CD8-positive, alpha-beta memory T cell (primary cell): ENCODE results near the gene ZDHHC4. TPM values are rescaled to one million over a fixed set of nuclear protein-coding genes. Genes with fewer than 3 reads are reported as not detected.
"Not testable (repeated sequence)": the region's sequence is repeated elsewhere in the genome, so short reads cannot be mapped to it uniquely, and the experiment has no call there.

Experiments
- CTCF ChIA-PET: fragments of 350-600 bp; sonication (Branson Sonifier 250); formaldehyde crosslinking; loops from one replicate; lab custom pipeline; 2021; ENCODE audit warnings: antibody characterized with exemption; lab: Charles Lee
- POLR2A ChIA-PET: fragments of 350-600 bp; sonication (Branson Sonifier 250); formaldehyde crosslinking; loops from one replicate; lab custom pipeline; 2021; ENCODE audit warnings: antibody characterized with exemption; lab: Charles Lee
- DNase-seq, 5 donors: peaks; one replicate each; pipeline versions ENCODE4 v3.0.0 to v3.0.0-alpha.2; 2020 to 2022; ENCODE audit warnings: mixed read lengths in 1 of 5
- H3K27ac ChIP-seq: one replicate; pipeline ENCODE4 v1.7.0; 2013; ENCODE audit warnings: low read depth, mild to moderate bottlenecking, low read length, moderate library complexity
- H3K27me3 ChIP-seq: 2 replicates; pipeline ENCODE4 v1.7.0; 2013; ENCODE audit warnings: low read length, mild to moderate bottlenecking; ENCODE audit not compliant: insufficient read depth, poor library complexity, severe bottlenecking
- H3K36me3 ChIP-seq: 2 replicates; pipeline ENCODE4 v1.7.0; 2013; ENCODE audit warnings: mild to moderate bottlenecking, low read length, moderate library complexity; ENCODE audit not compliant: insufficient read depth
- H3K4me1 ChIP-seq: 2 replicates; pipeline ENCODE4 v1.7.0; 2013; ENCODE audit warnings: mild to moderate bottlenecking, low read length, moderate library complexity; ENCODE audit not compliant: insufficient read depth
- H3K4me3 ChIP-seq: 2 replicates; pipeline ENCODE4 v1.7.0; 2013; ENCODE audit warnings: mild to moderate bottlenecking, low read length
- H3K9me3 ChIP-seq: 2 replicates; pipeline ENCODE4 v1.7.0; 2013; ENCODE audit warnings: mild to moderate bottlenecking, low read length
- H3K27ac Mint-ChIP-seq, 8 donors: one replicate each; pipeline ENCODE4 v1.8.0; 2020 to 2021; ENCODE audit warnings: mixed read lengths in 8 of 8, mild to moderate bottlenecking in 6 of 8, inconsistent platforms in 3 of 8, moderate library complexity in 3 of 8
- H3K27me3 Mint-ChIP-seq, 2 donors: one replicate each; pipeline ENCODE4 v1.8.0; 2020 to 2021; ENCODE audit warnings: mixed read lengths in 2 of 2, mild to moderate bottlenecking in 1 of 2, moderate library complexity in 1 of 2
- H3K36me3 Mint-ChIP-seq, 3 donors: one replicate each; pipeline ENCODE4 v1.8.0; 2020 to 2021; ENCODE audit warnings: mixed read lengths in 3 of 3, inconsistent platforms in 1 of 3, mild to moderate bottlenecking in 1 of 3
- H3K4me1 Mint-ChIP-seq, 3 donors: one replicate each; pipeline ENCODE4 v1.8.0; 2020 to 2021; ENCODE audit warnings: mixed read lengths in 3 of 3, inconsistent platforms in 1 of 3, mild to moderate bottlenecking in 1 of 3
- H3K4me3 Mint-ChIP-seq, 7 donors: one replicate each; pipeline ENCODE4 v1.8.0; 2020 to 2021; ENCODE audit warnings: mixed read lengths in 7 of 7, mild to moderate bottlenecking in 6 of 7, moderate library complexity in 4 of 7, inconsistent platforms in 2 of 7
- H3K9me3 Mint-ChIP-seq, 5 donors: one replicate each; pipeline ENCODE4 v1.8.0; 2020 to 2022; ENCODE audit warnings: mixed read lengths in 5 of 5, mild to moderate bottlenecking in 3 of 5, moderate library complexity in 2 of 5, inconsistent platforms in 1 of 5
- polyA plus RNA-seq: library from polyadenylated mRNA; unstranded; fragments of 300-500 nt; fragmentation: Illumina TruSeq; gene quantifications from one replicate; pipeline ENCODE4 v1.2.3, GENCODE V29; 2021
- total RNA-seq, 2 experiments: library from RNA; stranded (reverse); gene quantifications; one replicate each; pipeline ENCODE4 v1.2.3, GENCODE V29; 2021

The ZDHHC4 gene
- total and polyA plus RNA-seq, 3 experiments from 2014 or later: 31.6 to 57.6 (median 34.9) TPM

GRCh38 chr7:6567886-6568285 lies 9.4 kb upstream of the ZDHHC4 start:
- Histone ChIP-seq H3K4me1 (no peaks in the 10 kb centered on the region), H3K27ac (no peak overlapping the region), H3K9me3 (no peaks in the 10 kb centered on the region), H3K4me3 (no peak overlapping the region), H3K27me3 (no peaks in the 10 kb centered on the region), H3K36me3 (no peaks in the 10 kb centered on the region)
- Mint-ChIP-seq H3K27me3 (peaks cover 4 to 12% of the 10 kb centered on the region in 2 donors), H3K4me1 (no peaks in the 10 kb centered on the region), H3K36me3 (no peaks in the 10 kb centered on the region), H3K4me3 (no peak overlapping the region), H3K9me3 (no peaks in the 10 kb centered on the region), H3K27ac (no peak overlapping the region)
- POLR2A ChIA-PET: no interaction called here
- no peak for DNase-seq
- CTCF ChIA-PET: interaction anchor here (0.7 kb wide), 1 partner anchor 1765 kb away, joined by 3 read pairs; no protein-coding TSS in a partner anchor

GRCh38 chr7:6571160-6571779 lies 6.0 kb upstream of the ZDHHC4 start:
- H3K9me3 ChIP-seq: no peaks in the 10 kb centered on the region
- no peaks in the 10 kb centered on the region for H3K9me3 Mint-ChIP-seq
- H3K27me3 Mint-ChIP-seq: peaks cover 0 to 12% of the 10 kb centered on the region in 2 donors
- no peaks in the 10 kb centered on the region for H3K4me1 ChIP-seq
- H3K36me3 ChIP-seq: no peaks in the 10 kb centered on the region
- H3K4me1 Mint-ChIP-seq: peaks cover 0 to 1% (median 0%) of the 10 kb centered on the region in 3 donors
- DNase-seq: no peak
- ChIA-PET POLR2A (interaction anchor here (0.6 kb wide), 1 partner anchor 671 kb away, joined by 3 read pairs; no protein-coding TSS in a partner anchor), CTCF (interaction anchor here (1.8 kb wide), 1 partner anchor 55 kb away, joined by 5 read pairs; no protein-coding TSS in a partner anchor)
- H3K36me3 Mint-ChIP-seq: no peaks in the 10 kb centered on the region
- H3K27me3 ChIP-seq: no peaks in the 10 kb centered on the region
- no peak overlapping the region for H3K4me3 ChIP-seq
- no peak overlapping the region for H3K27ac ChIP-seq
- H3K4me3 Mint-ChIP-seq: no peak overlapping the region
- no peak overlapping the region for H3K27ac Mint-ChIP-seq

- peak overlapping the region; percentile 28 to 75 (median 49) for H3K4me3 Mint-ChIP-seq
- CTCF ChIA-PET: interaction anchor here (0.9 to 2.0 kb wide), 6 partner anchors 15 to 128 kb away, joined by 3 to 7 read pairs (median 4); partner anchors contain the start of genes DAGLB and INTS15
- H3K9me3 ChIP-seq: no peaks in the 10 kb centered on the region
- no peak overlapping the region for H3K4me3 ChIP-seq
- no peaks in the 10 kb centered on the region for H3K27me3 ChIP-seq
- H3K36me3 Mint-ChIP-seq: peaks cover 2 to 12% (median 3%) of the 10 kb centered on the region in 3 donors
- H3K4me1 ChIP-seq: peaks cover 10% of the 10 kb centered on the region
- peaks cover 5 to 23% (median 6%) of the 10 kb centered on the region in 3 donors for H3K4me1 Mint-ChIP-seq
- POLR2A ChIA-PET: no interaction called here
- DNase-seq: no peak
- H3K27me3 Mint-ChIP-seq: peaks cover 0 to 6% of the 10 kb centered on the region in 2 donors
- H3K36me3 ChIP-seq: no peaks in the 10 kb centered on the region
- H3K27ac Mint-ChIP-seq: peak overlapping the region in 6 of 8 donors; percentile 23 to 81 (median 58)
- H3K9me3 Mint-ChIP-seq: no peaks in the 10 kb centered on the region
- H3K27ac ChIP-seq: no peak overlapping the region
Observed at GRCh38 chr7:6575281-6576023, 1.8 kb upstream of the ZDHHC4 start.

- H3K4me1 Mint-ChIP-seq: peaks cover 5 to 28% (median 6%) of the 10 kb centered on the region in 3 donors
- ChIA-PET POLR2A (interaction anchor here (1.0 to 2.2 kb wide), 2 partner anchors 14 to 71 kb away, joined by 3 to 13 read pairs; partner anchors contain the start of gene INTS15), CTCF (interaction anchor here (0.9 to 2.0 kb wide), 5 partner anchors 14 to 128 kb away, joined by 3 to 7 read pairs (median 4); partner anchors contain the start of genes DAGLB and INTS15)
- H3K27me3 ChIP-seq: no peaks in the 10 kb centered on the region
- H3K4me1 ChIP-seq: peaks cover 10% of the 10 kb centered on the region
- peaks cover 0 to 4% of the 10 kb centered on the region in 2 donors for H3K27me3 Mint-ChIP-seq
- H3K27ac Mint-ChIP-seq: peak overlapping the region; percentile 56 to 97 (median 70)
- no peak overlapping the region for H3K4me3 ChIP-seq
- no peaks in the 10 kb centered on the region for H3K9me3 Mint-ChIP-seq
- H3K9me3 ChIP-seq: no peaks in the 10 kb centered on the region
- H3K36me3 Mint-ChIP-seq: peaks cover 3 to 20% (median 5%) of the 10 kb centered on the region in 3 donors
- H3K36me3 ChIP-seq: no peaks in the 10 kb centered on the region
- H3K27ac ChIP-seq: no peak overlapping the region
- DNase-seq: no peak
- H3K4me3 Mint-ChIP-seq: peak overlapping the region; percentile 38 to 75 (median 57)
Observed at GRCh38 chr7:6576024-6576866, 1.0 kb upstream of the ZDHHC4 start.

- H3K36me3 Mint-ChIP-seq: peaks cover 3 to 27% (median 7%) of the 10 kb centered on the region in 3 donors
Observed at GRCh38 chr7:6576867-6577368, 336 bp upstream of the ZDHHC4 start.

GRCh38 chr7:6578114-6579084 lies 1.1 kb downstream of the ZDHHC4 start:
- Histone ChIP-seq H3K4me1 (peaks cover 10% of the 10 kb centered on the region), H3K27ac (peak overlapping the region; percentile 91), H3K36me3 (peaks cover 9% of the 10 kb centered on the region), H3K27me3 (no peaks in the 10 kb centered on the region), H3K4me3 (no peak overlapping the region), H3K9me3 (no peaks in the 10 kb centered on the region)
- H3K4me3 Mint-ChIP-seq: peak overlapping the region; percentile 77 to 93 (median 87)
- POLR2A ChIA-PET: interaction anchor here (0.8 to 2.2 kb wide), 2 partner anchors 12 to 55 kb away, joined by 3 to 13 read pairs; partner anchors contain the start of gene INTS15
- CTCF ChIA-PET: interaction anchor here (0.9 to 1.8 kb wide), 4 partner anchors 9 to 55 kb away, joined by 3 to 10 read pairs (median 4); partner anchors contain the start of gene INTS15
- H3K36me3 Mint-ChIP-seq: peaks cover 3 to 41% (median 10%) of the 10 kb centered on the region in 3 donors
- H3K27ac Mint-ChIP-seq: peak overlapping the region; percentile 62 to 98 (median 91)
- peaks cover 5 to 38% (median 6%) of the 10 kb centered on the region in 3 donors for H3K4me1 Mint-ChIP-seq
- no peak for DNase-seq
- no peaks in the 10 kb centered on the region for H3K27me3 Mint-ChIP-seq
- no peaks in the 10 kb centered on the region for H3K9me3 Mint-ChIP-seq

More at GRCh38 chr7:6576867-6577368, 336 bp upstream of the ZDHHC4 start:
- not testable (repeated sequence) for H3K27me3 ChIP-seq, H3K36me3 ChIP-seq, H3K9me3 ChIP-seq, H3K4me3 ChIP-seq, H3K9me3 Mint-ChIP-seq, H3K27me3 Mint-ChIP-seq
- Mint-ChIP-seq H3K27ac (peak overlapping the region; percentile 29 to 97 (median 76)), H3K4me1 (peaks cover 5 to 35% (median 6%) of the 10 kb centered on the region in 3 donors), H3K4me3 (peak overlapping the region; percentile 82 to 93 (median 87))
- ChIA-PET CTCF (interaction anchor here (1.8 kb wide), 1 partner anchor 13 kb away, joined by 10 read pairs; the partner anchor contains the start of gene INTS15), POLR2A (interaction anchor here (1.0 to 2.2 kb wide), 2 partner anchors 13 to 72 kb away, joined by 3 to 13 read pairs; partner anchors contain the start of gene INTS15)
- DNase-seq: peak in 1 of 5 donors; percentile 3
- H3K4me1 ChIP-seq: peaks cover 10% of the 10 kb centered on the region
- peak overlapping the region; percentile 91 for H3K27ac ChIP-seq
